A375 (cell line): ENCODE results near the gene IER5. TPM values are rescaled to one million over a fixed set of nuclear protein-coding genes. Genes with fewer than 3 reads are reported as not detected.

Experiments used
- total RNA-seq: library from RNA; depleted of rRNA; stranded (reverse); fragments of >200 nt; shearing (Covaris generic); gene quantifications from 2 replicates; pipeline ENCODE4 v1.2.3, GENCODE V29; 2014; rRNA removed

IER5 gene
- 76.1 and 88.0 TPM in 2 replicates for total RNA-seq

DNA sequence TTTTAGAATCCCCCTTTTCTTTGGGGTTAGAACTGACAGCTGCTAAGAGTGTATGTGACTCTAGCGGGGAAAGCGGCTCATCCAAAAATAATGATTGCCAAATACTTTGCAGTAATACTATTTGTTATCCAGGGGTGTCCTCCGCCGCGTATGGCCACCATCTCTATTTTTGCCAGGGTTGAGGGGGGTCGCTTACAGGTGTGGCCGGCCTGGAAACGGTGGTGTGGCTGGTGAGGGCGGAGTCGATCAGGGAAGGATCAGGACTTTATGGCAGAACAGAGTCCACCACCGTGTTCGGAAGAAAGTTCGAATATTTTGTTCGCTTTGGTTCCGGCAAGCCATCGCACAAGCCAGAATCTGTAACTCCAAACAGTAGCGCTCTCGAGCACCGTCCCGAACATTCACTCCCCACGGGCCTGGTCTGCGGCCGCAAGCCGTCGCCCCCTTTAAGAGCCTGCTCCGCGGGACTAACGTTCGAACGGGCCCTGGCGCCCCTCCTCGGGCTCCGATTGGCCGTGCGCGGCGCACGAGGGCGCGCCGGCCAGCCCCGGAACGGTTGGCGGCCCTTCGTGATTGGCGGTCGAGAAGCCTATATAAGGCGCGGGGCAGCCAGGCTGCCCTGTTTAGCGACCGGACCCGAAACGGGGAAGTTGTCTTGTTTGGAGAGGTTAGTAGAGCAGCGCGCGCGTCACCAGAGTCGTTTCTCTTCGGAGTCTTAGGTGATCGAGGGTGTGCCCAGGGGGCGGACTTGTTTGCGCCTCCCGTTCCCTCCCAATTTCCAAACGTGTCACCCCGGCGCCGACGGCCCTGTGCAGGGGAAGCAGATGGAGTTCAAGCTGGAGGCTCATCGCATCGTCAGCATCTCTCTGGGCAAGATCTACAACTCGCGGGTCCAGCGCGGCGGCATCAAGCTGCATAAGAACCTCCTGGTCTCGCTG is at the start of gene IER5:
Gene IER5, plus strand, starts transcription at position 622 of the 938 bp plus-strand sequence. Its CDS starts 203 bp downstream, at position 825.

Other genes with a start within 250 kb of the IER5 start
- gene KIAA1614, start 175.8 kb upstream of the IER5 start, total RNA-seq = 0.08 and 0.15 TPM in 2 replicates
- gene STX6, start 65.8 kb upstream of the IER5 start, total RNA-seq = 19.2 and 20.2 TPM in 2 replicates
- 3.4 and 4.4 TPM in 2 replicates for gene MR1, start 54.7 kb upstream of the IER5 start, total RNA-seq